HFF-Myc (cell line): ENCODE measurements around the gene DPEP1.
"Not testable (repeated sequence)": the region's sequence is repeated elsewhere in the genome, so short reads cannot be mapped to it uniquely, and the experiment has no call there.

Source experiments
- DNase-seq: peaks from one replicate; pipeline ENCODE4 v3.0.0-alpha.2; 2011; ENCODE audit warnings: low read depth; ENCODE audit errors: extremely low read depth
- H3K4me3 ChIP-seq: replicated peaks from 2 replicates; pipeline ENCODE4 v1.5.1; 2011; ENCODE audit warnings: low read depth, mild to moderate bottlenecking, control low read depth, low read length
- TF ChIP-seq, protein P1 (sequence below): IDR thresholded peaks from 2 replicates; pipeline ENCODE4 v1.5.1; 2012; ENCODE audit warnings: mild to moderate bottlenecking, low read depth, low read length, control low read depth; ENCODE audit errors: missing control alignments

Gene DPEP1

DNA sequence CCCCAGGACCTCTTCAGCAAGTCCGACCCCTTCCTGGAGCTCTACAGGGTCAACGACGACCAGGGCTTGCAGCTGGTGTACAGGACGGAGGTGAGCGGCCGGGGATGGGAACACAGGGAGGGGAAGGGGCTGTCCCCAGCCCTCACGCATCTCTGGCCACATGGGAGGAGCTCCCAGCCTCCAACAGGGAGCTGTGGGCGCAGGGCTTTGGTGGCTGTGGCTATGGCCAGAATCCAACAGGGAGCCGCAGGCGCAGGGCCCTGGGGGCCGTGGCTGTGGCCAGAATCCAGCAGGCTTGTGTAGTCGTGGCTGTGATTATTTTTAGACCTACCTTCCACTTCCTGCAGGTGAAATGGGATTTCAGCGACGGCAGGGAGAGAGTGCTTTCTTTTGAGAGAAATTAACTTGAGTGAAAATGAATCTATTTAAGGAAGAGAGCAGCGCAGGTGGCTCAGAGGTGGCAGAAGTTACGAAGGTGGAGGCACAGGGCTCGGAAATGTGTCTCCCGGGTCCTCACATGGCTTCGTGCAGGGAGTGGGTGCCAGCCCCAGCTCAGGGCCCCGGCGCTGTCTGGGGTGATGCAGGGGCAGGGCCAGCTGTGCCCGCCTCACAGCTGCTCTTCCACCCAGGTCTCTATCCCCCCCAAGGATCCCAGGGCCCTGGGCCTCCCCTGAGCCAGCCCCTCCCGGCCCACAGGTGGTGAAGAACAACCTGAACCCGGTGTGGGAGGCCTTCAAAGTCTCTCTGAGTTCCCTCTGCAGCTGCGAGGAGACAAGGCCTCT, 28.5 kb upstream of the DPEP1 start:
- no peak overlapping the region for H3K4me3 ChIP-seq
- DNase-seq: no peak
- TF ChIP-seq, protein P1, sequence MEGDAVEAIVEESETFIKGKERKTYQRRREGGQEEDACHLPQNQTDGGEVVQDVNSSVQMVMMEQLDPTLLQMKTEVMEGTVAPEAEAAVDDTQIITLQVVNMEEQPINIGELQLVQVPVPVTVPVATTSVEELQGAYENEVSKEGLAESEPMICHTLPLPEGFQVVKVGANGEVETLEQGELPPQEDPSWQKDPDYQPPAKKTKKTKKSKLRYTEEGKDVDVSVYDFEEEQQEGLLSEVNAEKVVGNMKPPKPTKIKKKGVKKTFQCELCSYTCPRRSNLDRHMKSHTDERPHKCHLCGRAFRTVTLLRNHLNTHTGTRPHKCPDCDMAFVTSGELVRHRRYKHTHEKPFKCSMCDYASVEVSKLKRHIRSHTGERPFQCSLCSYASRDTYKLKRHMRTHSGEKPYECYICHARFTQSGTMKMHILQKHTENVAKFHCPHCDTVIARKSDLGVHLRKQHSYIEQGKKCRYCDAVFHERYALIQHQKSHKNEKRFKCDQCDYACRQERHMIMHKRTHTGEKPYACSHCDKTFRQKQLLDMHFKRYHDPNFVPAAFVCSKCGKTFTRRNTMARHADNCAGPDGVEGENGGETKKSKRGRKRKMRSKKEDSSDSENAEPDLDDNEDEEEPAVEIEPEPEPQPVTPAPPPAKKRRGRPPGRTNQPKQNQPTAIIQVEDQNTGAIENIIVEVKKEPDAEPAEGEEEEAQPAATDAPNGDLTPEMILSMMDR: no peak

- no peak overlapping the region for H3K4me3 ChIP-seq
- no peak for DNase-seq
- TF ChIP-seq, protein P1: no peak
Observed at GRCh38 chr16:89586218-89586617, 27.2 kb upstream of the DPEP1 start.

GRCh38 chr16:89586853-89587252, 26.6 kb upstream of the DPEP1 start:
- DNase-seq: no peak
- TF ChIP-seq, protein P1: no peak

DNA sequence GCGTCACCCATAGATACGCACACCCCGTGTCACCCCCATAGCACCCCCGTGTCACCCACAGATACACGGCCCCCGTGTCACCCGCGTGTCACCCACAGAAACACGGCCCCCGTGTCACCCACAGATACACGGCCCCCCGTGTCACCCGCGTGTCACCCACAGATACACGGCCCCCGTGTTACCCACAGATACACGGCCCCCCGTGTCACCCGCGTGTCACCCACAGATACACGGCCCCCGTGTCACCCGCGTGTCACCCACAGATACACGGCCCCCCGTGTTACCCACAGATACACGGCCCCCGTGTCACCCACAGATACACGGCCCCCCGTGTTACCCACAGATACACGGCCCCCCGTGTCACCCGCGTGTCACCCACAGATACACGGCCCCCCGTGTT, 25.8 kb upstream of the DPEP1 start:
- not testable (repeated sequence) for DNase-seq, H3K4me3 ChIP-seq

More at GRCh38 chr16:89586853-89587252, 26.6 kb upstream of the DPEP1 start:
- H3K4me3 ChIP-seq: no peak overlapping the region

GRCh38 chr16:89588413-89589109, 24.9 kb upstream of the DPEP1 start:
- H3K4me3 ChIP-seq: no peak overlapping the region
- DNase-seq: no peak
- TF ChIP-seq, protein P1: no peak

DNA sequence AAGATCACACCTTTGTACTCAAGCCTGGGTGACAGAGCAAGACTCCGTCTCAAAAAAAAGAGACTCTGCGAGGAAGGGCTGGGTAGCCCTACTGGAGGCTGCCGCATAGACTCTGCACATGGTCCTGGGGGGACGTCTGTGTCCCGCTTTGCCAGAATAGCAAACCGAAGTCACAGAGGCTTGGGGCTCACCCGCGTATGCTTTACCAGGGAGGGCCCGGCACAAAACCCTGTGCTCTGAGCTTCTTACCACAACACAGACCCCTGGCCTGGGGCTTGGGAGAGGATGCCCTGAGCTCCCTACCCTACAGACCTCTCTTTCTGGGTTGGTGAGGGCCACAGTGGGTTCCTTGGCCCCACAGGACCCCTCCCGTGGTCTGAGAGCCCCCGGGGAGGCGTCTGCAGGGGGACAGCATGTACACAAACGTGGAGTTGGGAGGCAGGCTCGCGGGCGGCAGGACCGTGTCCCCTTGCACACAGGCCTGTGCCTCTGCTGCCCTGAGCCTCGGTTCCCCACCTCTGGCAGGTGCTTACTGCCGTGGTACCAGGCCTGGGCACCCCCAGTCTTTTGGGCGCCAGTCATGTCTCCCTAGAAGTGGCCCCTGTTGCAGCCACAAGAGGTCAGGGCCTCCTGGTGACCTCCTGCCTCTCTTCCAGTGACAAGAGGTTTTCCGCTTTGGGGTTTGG, 24.1 kb upstream of the DPEP1 start:
- TF ChIP-seq, protein P1: no peak
- H3K4me3 ChIP-seq: no peak overlapping the region
- no peak for DNase-seq

DNA sequence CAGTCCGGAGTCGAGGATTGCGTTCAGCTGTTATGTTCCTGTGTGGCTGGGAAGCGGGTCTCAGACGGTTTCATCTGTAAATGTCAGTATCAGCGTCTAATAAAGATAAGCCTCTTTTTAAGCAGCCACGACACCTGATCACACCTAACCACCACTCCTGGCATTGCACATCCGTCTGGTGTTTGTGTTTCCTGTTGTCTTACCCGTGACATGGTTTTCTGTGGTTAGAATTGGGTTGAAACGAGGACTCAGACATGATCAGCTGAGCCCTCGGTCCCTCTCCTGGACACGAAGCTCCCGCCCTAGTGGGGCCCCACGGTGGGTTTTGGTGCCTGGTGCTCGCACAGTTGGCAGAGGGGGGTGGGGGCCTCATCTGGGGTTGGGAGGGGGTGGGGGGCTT, 19.6 kb upstream of the DPEP1 start:
- TF ChIP-seq, protein P1: no peak
- DNase-seq: no peak
- H3K4me3 ChIP-seq: no peak overlapping the region
